Measurements from ENCODE around the gene TSPAN16. TPM values are rescaled to one million over a fixed set of nuclear protein-coding genes. Genes with fewer than 3 reads are reported as not detected.

The TSPAN16 gene
- total and polyA plus RNA-seq, 7 experiments from 2014 or later = not detected

GRCh38 chr19:11278670-11279069, 17.3 kb upstream of the TSPAN16 start:
- H3K4me1 ChIP-seq (ENCODE audit: control insufficient read depth in 2 of 2, insufficient read depth in 2 of 2, low read length in 2 of 2) = peaks cover 10 to 18% of the 10 kb centered on the region in 2 donors
- peaks cover 26 to 73% (median 29%) of the 10 kb centered on the region in 5 donors for H3K27me3 Mint-ChIP-seq
- no peak overlapping the region for H3K27ac Mint-ChIP-seq
- intact Hi-C loops (cut with micrococcal nuclease) = no loop called here
- peaks cover 6 to 22% (median 13%) of the 10 kb centered on the region in 7 donors for H3K4me1 Mint-ChIP-seq
- H3K4me3 Mint-ChIP-seq = no peak overlapping the region
- H3K27me3 ChIP-seq (ENCODE audit: control insufficient read depth in 2 of 2, insufficient read depth in 2 of 2, low read length in 2 of 2) = no peaks in the 10 kb centered on the region
- CTCF ChIA-PET = no interaction called here
- H3K36me3 Mint-ChIP-seq = peaks cover 0 to 3% (median 0%) of the 10 kb centered on the region in 5 donors
- POLR2A ChIA-PET = interaction anchor here (0.6 kb wide), 1 partner anchor 155 kb away, joined by 3 read pairs; no protein-coding TSS in a partner anchor
- H3K9me3 ChIP-seq (ENCODE audit: control insufficient read depth in 2 of 3, low read length in 3 of 3) = peaks cover 0 to 24% (median 0%) of the 10 kb centered on the region in 3 experiments
- H3K9me3 Mint-ChIP-seq = peaks cover 0 to 38% (median 10%) of the 10 kb centered on the region in 11 donors
- no peaks in the 10 kb centered on the region for H3K36me3 ChIP-seq (ENCODE audit: control insufficient read depth in 2 of 3, insufficient read depth in 3 of 3, low read length in 3 of 3)
- ATAC-seq = no peak
- no peak for DNase-seq
- H3K4me3 ChIP-seq (ENCODE audit: low read length) = no peak overlapping the region
- no peak overlapping the region for H3K27ac ChIP-seq (ENCODE audit: low read depth, low read length)

DNA sequence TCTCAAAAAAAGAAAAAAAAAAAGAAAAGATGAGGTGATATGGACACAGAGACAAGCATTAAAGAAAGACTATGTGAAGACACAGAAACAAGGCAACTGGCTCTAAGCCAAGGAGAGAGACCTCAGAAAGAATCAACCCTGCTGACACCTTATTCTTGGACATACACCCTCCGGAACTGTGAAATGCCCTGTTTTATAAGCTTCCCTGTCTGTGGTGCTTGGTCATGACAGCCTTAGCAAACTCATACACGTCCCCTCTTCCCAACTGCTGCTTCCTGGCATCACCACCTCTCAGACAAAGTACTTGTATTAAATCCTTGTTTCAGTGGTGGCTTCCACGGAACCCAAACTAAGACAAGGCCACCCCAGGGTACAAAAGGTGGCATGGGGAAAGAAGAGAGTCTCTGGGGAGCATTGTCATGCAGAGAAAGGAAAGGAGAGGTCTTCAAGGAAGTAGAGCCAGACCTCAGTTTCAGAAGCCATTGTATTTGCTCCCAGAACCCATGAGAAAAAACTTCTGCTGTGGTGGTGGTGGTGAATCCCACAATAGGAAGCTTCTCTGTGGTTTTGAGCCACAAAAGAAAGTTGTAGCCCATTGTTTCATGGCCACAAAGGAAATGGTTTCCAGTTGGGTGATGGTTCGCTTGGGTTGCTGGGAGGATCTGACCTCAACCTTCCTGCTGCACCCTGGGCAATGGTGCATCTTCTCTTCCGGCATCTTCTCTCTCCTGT, 16.3 kb upstream of the TSPAN16 start:
- CTCF ChIA-PET = interaction anchor here (0.6 to 0.8 kb wide), 3 partner anchors 203 to 979 kb away, joined by 3 to 5 read pairs (median 4); no protein-coding TSS in a partner anchor
- Histone ChIP-seq H3K27ac (ENCODE audit: low read depth, low read length) (no peak overlapping the region), H3K4me3 (ENCODE audit: low read length) (peak overlapping the region; percentile 1), H3K36me3 (ENCODE audit: control insufficient read depth in 2 of 3, insufficient read depth in 3 of 3, low read length in 3 of 3) (no peaks in the 10 kb centered on the region), H3K4me1 (ENCODE audit: control insufficient read depth in 2 of 2, insufficient read depth in 2 of 2, low read length in 2 of 2) (peaks cover 10 to 18% of the 10 kb centered on the region in 2 donors), H3K9me3 (ENCODE audit: control insufficient read depth in 2 of 3, low read length in 3 of 3) (peaks cover 0 to 24% (median 0%) of the 10 kb centered on the region in 3 experiments), H3K27me3 (ENCODE audit: control insufficient read depth in 2 of 2, insufficient read depth in 2 of 2, low read length in 2 of 2) (peaks cover 0 to 3% of the 10 kb centered on the region in 2 donors)
- peak overlapping the region; percentile 12 to 76 (median 46) for H3K4me3 Mint-ChIP-seq
- intact Hi-C loops (cut with micrococcal nuclease) = no loop called here
- peak overlapping the region in 6 of 9 donors; percentile 48 to 69 (median 62) for H3K27ac Mint-ChIP-seq
- peaks cover 20 to 73% (median 36%) of the 10 kb centered on the region in 5 donors for H3K27me3 Mint-ChIP-seq
- peaks cover 0 to 38% (median 10%) of the 10 kb centered on the region in 11 donors for H3K9me3 Mint-ChIP-seq
- POLR2A ChIA-PET = no interaction called here
- DNase-seq (peak in 8 of 9 donors; percentile 45 to 78 (median 67)), ATAC-seq (peak; percentile 92)
- peaks cover 0 to 3% (median 0%) of the 10 kb centered on the region in 5 donors for H3K36me3 Mint-ChIP-seq
- peaks cover 6 to 22% (median 13%) of the 10 kb centered on the region in 7 donors for H3K4me1 Mint-ChIP-seq

- ATAC-seq = no peak
- intact Hi-C loops (cut with micrococcal nuclease) = no loop called here
- H3K27me3 ChIP-seq (ENCODE audit: control insufficient read depth in 2 of 2, insufficient read depth in 2 of 2, low read length in 2 of 2) = peaks cover 0 to 3% of the 10 kb centered on the region in 2 donors
- CTCF ChIA-PET = no interaction called here
- H3K27ac ChIP-seq (ENCODE audit: low read depth, low read length) = no peak overlapping the region
- POLR2A ChIA-PET = no interaction called here
- Mint-ChIP-seq H3K27ac (peak overlapping the region in 1 of 9 donors; percentile 33), H3K27me3 (peaks cover 13 to 73% (median 31%) of the 10 kb centered on the region in 5 donors), H3K36me3 (peaks cover 0 to 2% (median 0%) of the 10 kb centered on the region in 5 donors), H3K9me3 (peaks cover 0 to 38% (median 10%) of the 10 kb centered on the region in 11 donors), H3K4me3 (no peak overlapping the region), H3K4me1 (peaks cover 6 to 22% (median 13%) of the 10 kb centered on the region in 7 donors)
- DNase-seq = no peak
- peaks cover 0 to 24% (median 0%) of the 10 kb centered on the region in 3 experiments for H3K9me3 ChIP-seq (ENCODE audit: control insufficient read depth in 2 of 3, low read length in 3 of 3)
- H3K4me1 ChIP-seq (ENCODE audit: control insufficient read depth in 2 of 2, insufficient read depth in 2 of 2, low read length in 2 of 2) = peaks cover 10 to 18% of the 10 kb centered on the region in 2 donors
- no peaks in the 10 kb centered on the region for H3K36me3 ChIP-seq (ENCODE audit: control insufficient read depth in 2 of 3, insufficient read depth in 3 of 3, low read length in 3 of 3)
- H3K4me3 ChIP-seq (ENCODE audit: low read length) = no peak overlapping the region
Measured at GRCh38 chr19:11281356-11282049, 14.5 kb upstream of the TSPAN16 start.

- Histone ChIP-seq H3K27ac (ENCODE audit: low read depth, low read length) (no peak overlapping the region), H3K4me3 (ENCODE audit: low read length) (no peak overlapping the region), H3K36me3 (ENCODE audit: control insufficient read depth in 2 of 3, insufficient read depth in 3 of 3, low read length in 3 of 3) (no peaks in the 10 kb centered on the region), H3K27me3 (ENCODE audit: control insufficient read depth in 2 of 2, insufficient read depth in 2 of 2, low read length in 2 of 2) (peaks cover 0 to 3% of the 10 kb centered on the region in 2 donors), H3K9me3 (ENCODE audit: control insufficient read depth in 2 of 3, low read length in 3 of 3) (peaks cover 0 to 5% (median 0%) of the 10 kb centered on the region in 3 experiments), H3K4me1 (ENCODE audit: control insufficient read depth in 2 of 2, insufficient read depth in 2 of 2, low read length in 2 of 2) (peaks cover 5 to 12% of the 10 kb centered on the region in 2 donors)
- intact Hi-C loops (cut with micrococcal nuclease) = no loop called here
- ATAC-seq (no peak), DNase-seq (no peak)
- H3K4me3 Mint-ChIP-seq = no peak overlapping the region
- peaks cover 0 to 17% (median 3%) of the 10 kb centered on the region in 11 donors for H3K9me3 Mint-ChIP-seq
- no peak overlapping the region for H3K27ac Mint-ChIP-seq
- H3K36me3 Mint-ChIP-seq = no peaks in the 10 kb centered on the region
- H3K27me3 Mint-ChIP-seq = peaks cover 11 to 75% (median 28%) of the 10 kb centered on the region in 5 donors
- peaks cover 3 to 18% (median 10%) of the 10 kb centered on the region in 7 donors for H3K4me1 Mint-ChIP-seq
- CTCF ChIA-PET = interaction anchor here (0.7 to 1.3 kb wide), 3 partner anchors 26 to 198 kb away, joined by 3 to 5 read pairs (median 3); no protein-coding TSS in a partner anchor
- POLR2A ChIA-PET = no interaction called here
Measured at GRCh38 chr19:11284515-11284914, 11.4 kb upstream of the TSPAN16 start.

- H3K4me1 Mint-ChIP-seq = peaks cover 0 to 4% (median 1%) of the 10 kb centered on the region in 7 donors
- POLR2A ChIA-PET = no interaction called here
Measured at GRCh38 chr19:11286312-11286974, 9.5 kb upstream of the TSPAN16 start.

DNA sequence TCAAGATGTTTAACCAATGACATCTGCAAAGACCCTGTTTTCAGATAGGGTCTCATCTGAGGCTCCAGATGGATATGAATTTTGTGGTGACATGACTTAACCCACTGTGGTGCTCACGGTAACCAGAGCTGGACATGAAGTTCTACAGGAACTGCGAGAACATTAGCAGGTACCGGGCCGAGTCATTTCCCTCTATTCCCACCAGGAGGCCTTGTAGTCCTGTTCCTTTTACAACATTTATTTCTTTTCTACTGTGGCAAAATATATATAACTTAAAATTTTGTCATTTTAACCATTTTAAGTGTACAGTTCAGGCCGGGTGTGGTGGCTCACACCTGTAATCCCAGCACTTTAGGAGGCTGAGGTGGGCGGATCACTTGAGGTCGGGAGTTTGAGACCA, 7.6 kb upstream of the TSPAN16 start:
- ChIA-PET CTCF (no interaction called here), POLR2A (no interaction called here)
- no peak overlapping the region for H3K4me3 ChIP-seq (ENCODE audit: low read length)
- ATAC-seq = no peak
- Mint-ChIP-seq H3K4me1 (peaks cover under 1 to 4% (median 1%) of the 10 kb centered on the region in 7 donors), H3K9me3 (no peaks in the 10 kb centered on the region), H3K27ac (no peak overlapping the region), H3K36me3 (no peaks in the 10 kb centered on the region), H3K27me3 (peaks cover 12 to 72% (median 26%) of the 10 kb centered on the region in 5 donors), H3K4me3 (no peak overlapping the region)
- H3K27ac ChIP-seq (ENCODE audit: low read depth, low read length) = no peak overlapping the region
- H3K27me3 ChIP-seq (ENCODE audit: control insufficient read depth in 2 of 2, insufficient read depth in 2 of 2, low read length in 2 of 2) = peaks cover 0 to 3% of the 10 kb centered on the region in 2 donors
- intact Hi-C loops (cut with micrococcal nuclease) = no loop called here
- no peaks in the 10 kb centered on the region for H3K9me3 ChIP-seq (ENCODE audit: control insufficient read depth in 2 of 3, low read length in 3 of 3)
- H3K4me1 ChIP-seq (ENCODE audit: control insufficient read depth in 2 of 2, insufficient read depth in 2 of 2, low read length in 2 of 2) = peaks cover 0 to under 1% of the 10 kb centered on the region in 2 donors
- no peaks in the 10 kb centered on the region for H3K36me3 ChIP-seq (ENCODE audit: control insufficient read depth in 2 of 3, insufficient read depth in 3 of 3, low read length in 3 of 3)
- DNase-seq = no peak

More at GRCh38 chr19:11286312-11286974, 9.5 kb upstream of the TSPAN16 start:
- no peaks in the 10 kb centered on the region for H3K36me3 ChIP-seq (ENCODE audit: control insufficient read depth in 2 of 3, insufficient read depth in 3 of 3, low read length in 3 of 3)
- no peaks in the 10 kb centered on the region for H3K4me1 ChIP-seq (ENCODE audit: control insufficient read depth in 2 of 2, insufficient read depth in 2 of 2, low read length in 2 of 2)
- H3K27me3 Mint-ChIP-seq = peaks cover 10 to 81% (median 27%) of the 10 kb centered on the region in 5 donors
- no peak overlapping the region for H3K27ac ChIP-seq (ENCODE audit: low read depth, low read length)
- intact Hi-C loops (cut with micrococcal nuclease) = no loop called here
- no peak overlapping the region for H3K4me3 Mint-ChIP-seq
- no peak for DNase-seq
- peaks cover 0 to 5% (median 0%) of the 10 kb centered on the region in 11 donors for H3K9me3 Mint-ChIP-seq
- no peaks in the 10 kb centered on the region for H3K36me3 Mint-ChIP-seq
- CTCF ChIA-PET = no interaction called here
- H3K27ac Mint-ChIP-seq = no peak overlapping the region
- no peak overlapping the region for H3K4me3 ChIP-seq (ENCODE audit: low read length)
- ATAC-seq = no peak
- H3K27me3 ChIP-seq (ENCODE audit: control insufficient read depth in 2 of 2, insufficient read depth in 2 of 2, low read length in 2 of 2) = peaks cover 0 to 3% of the 10 kb centered on the region in 2 donors
- H3K9me3 ChIP-seq (ENCODE audit: control insufficient read depth in 2 of 3, low read length in 3 of 3) = no peaks in the 10 kb centered on the region
